Suppressor macrophage treated with lipopolysaccharide for 1 hour (primary cell): ENCODE data around the gene TAF10.

Source experiments
- DNase-seq, 3 donors: peaks; one replicate each; pipeline ENCODE4 v3.0.0-alpha.2; 2020 to 2022

TAF10 gene

GRCh38 chr11:6612213-6613041 lies at the start of gene TAF10:
Gene TAF10, minus strand, starts transcription at chr11:6612216. Its CDS starts 27 bp downstream, at chr11:6612189.
- DNase-seq, result peak; percentile 97 to 99 (median 98)

GRCh38 chr11:6660712-6661111 lies 48.7 kb upstream of the TAF10 start:
- no peak for DNase-seq

- DNase-seq, result no peak
Observed at GRCh38 chr11:6658647-6659046, 46.6 kb upstream of the TAF10 start.

- DNase-seq, result no peak
Observed at GRCh38 chr11:6657346-6657745, 45.3 kb upstream of the TAF10 start.

- DNase-seq, result no peak
Observed at GRCh38 chr11:6656936-6657335, 44.9 kb upstream of the TAF10 start.

- no peak for DNase-seq
Observed at GRCh38 chr11:6656584-6656915, 44.5 kb upstream of the TAF10 start.

GRCh38 chr11:6655790-6656583 lies 44.0 kb upstream of the TAF10 start, which contains the start of gene DCHS1:
Gene DCHS1, minus strand, starts transcription at chr11:6655809. Its CDS starts 14,196 bp downstream, at chr11:6641613.
- peak in 1 of 3 donors; percentile 51 for DNase-seq

- DNase-seq, result peak; percentile 39 to 48 (median 39)
Observed at GRCh38 chr11:6655020-6655789, 43.2 kb upstream of the TAF10 start.

GRCh38 chr11:6654281-6655019 lies 42.4 kb upstream of the TAF10 start:
- DNase-seq, result no peak

GRCh38 chr11:6653656-6654055 lies 41.6 kb upstream of the TAF10 start:
- DNase-seq, result no peak

GRCh38 chr11:6653097-6653496 lies 41.1 kb upstream of the TAF10 start:
- DNase-seq, result peak; percentile 21 to 42 (median 42)

- peak in 2 of 3 donors; percentile 9 to 23 for DNase-seq
Observed at GRCh38 chr11:6652182-6652581, 40.2 kb upstream of the TAF10 start.

- no peak for DNase-seq
Observed at GRCh38 chr11:6650980-6651379, 39.0 kb upstream of the TAF10 start.

GRCh38 chr11:6650104-6650503 lies 38.1 kb upstream of the TAF10 start:
- DNase-seq, result no peak

GRCh38 chr11:6648501-6648900 lies 36.5 kb upstream of the TAF10 start:
- peak; percentile 50 to 59 (median 53) for DNase-seq

GRCh38 chr11:6647836-6648235 lies 35.8 kb upstream of the TAF10 start:
- DNase-seq, result no peak

- DNase-seq, result peak; percentile 48 to 62 (median 56)
Observed at GRCh38 chr11:6646918-6647679, 35.1 kb upstream of the TAF10 start.

- no peak for DNase-seq
Observed at GRCh38 chr11:6646576-6646917, 34.5 kb upstream of the TAF10 start.

- DNase-seq, result peak; percentile 32 to 41 (median 37)
Observed at GRCh38 chr11:6646071-6646470, 34.1 kb upstream of the TAF10 start.

GRCh38 chr11:6642957-6643356 lies 30.9 kb upstream of the TAF10 start:
- no peak for DNase-seq

- no peak for DNase-seq
Observed at GRCh38 chr11:6640985-6641701, 29.1 kb upstream of the TAF10 start.
